NB4 (cell line): ENCODE results near the gene GRB2.

Source experiments
- CTCF ChIP-seq: IDR thresholded peaks from one replicate; pipeline ENCODE4 v1.5.1; 2012; ENCODE audit warnings: low read depth, low read length
- MAX ChIP-seq: IDR thresholded peaks from 2 replicates; pipeline ENCODE4 v1.6.1; 2011; ENCODE audit warnings: low read depth, low read length
- MYC ChIP-seq: IDR thresholded peaks from 2 replicates; pipeline ENCODE4 v1.6.1; 2011; ENCODE audit warnings: low read depth, low read length
- POLR2A ChIP-seq: IDR thresholded peaks from 2 replicates; pipeline ENCODE4 v1.6.1; 2011; ENCODE audit warnings: mild to moderate bottlenecking; ENCODE audit not compliant: insufficient read length; ENCODE audit errors: extremely low read depth

- TF ChIP-seq CTCF = no peak
- no peak for TF ChIP-seq POLR2A
- no peak for TF ChIP-seq MAX
- no peak for TF ChIP-seq MYC
Measured at GRCh38 chr17:75339971-75340370, 65.5 kb downstream of the GRB2 start.
